PC-9 (cell line): ENCODE results near the gene TMCO4.

Experiments used
- EZH2 ChIP-seq: fragments of 200-600 bp; sonication (generic); IDR thresholded peaks from 2 replicates; pipeline ENCODE4 v1.8.0; 2017; ENCODE audit warnings: antibody characterized with exemption, low read depth
- TF ChIP-seq, protein P1 (sequence below): fragments of 200-600 bp; sonication (generic); conservative IDR thresholded peaks from 2 replicates; pipeline ENCODE4 v1.6.1; 2017; ENCODE audit warnings: mixed run types, antibody characterized with exemption, mild to moderate bottlenecking, moderate library complexity

DNA sequence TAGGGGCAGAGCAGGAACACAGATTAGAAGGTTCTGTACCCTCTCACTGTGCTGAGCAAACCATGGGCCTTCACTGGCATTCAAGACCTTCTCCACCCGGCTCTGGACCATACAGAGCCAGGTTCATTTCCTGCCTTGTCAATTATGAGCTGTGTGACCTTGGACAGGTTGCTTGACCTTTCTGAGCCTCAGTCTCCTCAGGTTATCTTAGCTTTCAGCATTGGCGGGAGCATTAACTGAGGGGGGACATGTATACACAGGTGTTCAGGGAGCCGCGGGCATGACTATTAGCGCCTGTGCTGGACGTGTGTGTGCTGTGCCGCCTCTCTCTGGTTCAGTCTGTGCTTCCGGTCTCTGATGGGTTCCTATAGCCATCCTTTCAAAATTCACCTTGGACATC lies 102.9 kb downstream of the TMCO4 start:
- TF ChIP-seq, protein P1, sequence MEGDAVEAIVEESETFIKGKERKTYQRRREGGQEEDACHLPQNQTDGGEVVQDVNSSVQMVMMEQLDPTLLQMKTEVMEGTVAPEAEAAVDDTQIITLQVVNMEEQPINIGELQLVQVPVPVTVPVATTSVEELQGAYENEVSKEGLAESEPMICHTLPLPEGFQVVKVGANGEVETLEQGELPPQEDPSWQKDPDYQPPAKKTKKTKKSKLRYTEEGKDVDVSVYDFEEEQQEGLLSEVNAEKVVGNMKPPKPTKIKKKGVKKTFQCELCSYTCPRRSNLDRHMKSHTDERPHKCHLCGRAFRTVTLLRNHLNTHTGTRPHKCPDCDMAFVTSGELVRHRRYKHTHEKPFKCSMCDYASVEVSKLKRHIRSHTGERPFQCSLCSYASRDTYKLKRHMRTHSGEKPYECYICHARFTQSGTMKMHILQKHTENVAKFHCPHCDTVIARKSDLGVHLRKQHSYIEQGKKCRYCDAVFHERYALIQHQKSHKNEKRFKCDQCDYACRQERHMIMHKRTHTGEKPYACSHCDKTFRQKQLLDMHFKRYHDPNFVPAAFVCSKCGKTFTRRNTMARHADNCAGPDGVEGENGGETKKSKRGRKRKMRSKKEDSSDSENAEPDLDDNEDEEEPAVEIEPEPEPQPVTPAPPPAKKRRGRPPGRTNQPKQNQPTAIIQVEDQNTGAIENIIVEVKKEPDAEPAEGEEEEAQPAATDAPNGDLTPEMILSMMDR: no peak
- TF ChIP-seq EZH2: no peak
